HUES48 (cell line): ENCODE data around the gene TMCO6.
"Not testable (repeated sequence)": the region's sequence is repeated elsewhere in the genome, so short reads cannot be mapped to it uniquely, and the experiment has no call there.

Experiments
- H3K27ac ChIP-seq: one replicate; pipeline ENCODE4 v1.7.0; 2013; ENCODE audit warnings: low read depth, low read length, inconsistent platforms
- H3K27me3 ChIP-seq: 2 replicates; pipeline ENCODE4 v1.6.1; 2013; ENCODE audit warnings: mild to moderate bottlenecking, low read length; ENCODE audit not compliant: control insufficient read depth, insufficient read depth
- H3K36me3 ChIP-seq: 2 replicates; pipeline ENCODE4 v1.6.1; 2013; ENCODE audit warnings: low read length; ENCODE audit not compliant: control insufficient read depth, insufficient read depth
- H3K4me1 ChIP-seq: 2 replicates; pipeline ENCODE4 v1.6.1; 2013; ENCODE audit warnings: mild to moderate bottlenecking, low read length; ENCODE audit not compliant: control insufficient read depth, insufficient read depth
- H3K4me3 ChIP-seq: 2 replicates; pipeline ENCODE4 v1.5.1; 2013; ENCODE audit warnings: mild to moderate bottlenecking, low read depth, low read length
- H3K9ac ChIP-seq: 2 replicates; pipeline ENCODE4 v1.6.1; 2013; ENCODE audit warnings: mild to moderate bottlenecking, low read depth, low read length, moderate library complexity
- H3K9me3 ChIP-seq: 2 replicates; pipeline ENCODE4 v1.6.1; 2013; ENCODE audit warnings: low read length; ENCODE audit not compliant: control insufficient read depth, insufficient read depth

TMCO6 gene

DNA sequence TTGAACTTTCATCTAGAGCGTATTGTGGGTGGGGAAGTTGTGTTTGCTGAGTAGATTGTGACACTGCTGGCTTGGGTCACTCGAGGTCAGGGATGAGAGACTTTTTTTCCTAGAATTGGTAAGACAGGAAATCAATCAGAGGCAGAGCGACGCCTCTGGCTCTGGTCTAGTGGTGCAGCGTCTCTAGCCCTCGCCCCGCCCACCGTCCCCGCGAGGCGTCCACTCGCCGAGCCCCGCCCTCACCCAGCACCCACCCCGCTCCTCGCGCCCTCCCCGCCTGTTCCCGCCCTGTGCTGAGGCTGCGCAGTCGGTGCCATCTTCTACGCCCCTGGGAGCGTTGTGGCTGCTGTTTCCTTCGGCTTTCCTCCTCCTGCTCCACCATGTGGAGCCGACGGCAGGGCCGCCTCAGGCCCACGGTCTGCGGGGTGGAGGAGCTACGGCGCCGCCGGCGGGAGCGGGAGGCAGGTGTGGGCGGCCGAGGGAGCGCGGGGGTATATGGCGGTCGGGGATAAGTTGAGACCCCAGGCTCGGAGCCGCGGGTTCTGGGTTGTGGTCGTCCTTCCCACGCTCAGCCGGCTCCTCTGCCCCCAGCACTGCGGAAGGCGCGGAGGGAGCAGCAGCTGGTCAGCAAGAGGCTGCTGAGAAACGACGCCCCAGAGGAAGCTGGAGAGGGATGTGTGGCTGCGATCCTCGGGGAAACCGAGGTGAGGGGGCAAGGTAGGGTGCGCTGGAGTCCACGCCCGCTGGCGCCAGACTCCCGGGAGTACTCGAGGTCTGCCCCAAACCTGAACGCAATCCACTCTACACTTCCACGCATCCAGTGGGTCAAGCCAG lies at the start of gene TMCO6:
TMCO6 (plus strand) TSS at position 304 of the 834 bp plus-strand sequence; CDS start at position 381, 77 bp downstream.
- H3K36me3 ChIP-seq = peaks cover 34% of the 10 kb centered on the region
- H3K9me3 ChIP-seq = no peaks in the 10 kb centered on the region
- no peaks in the 10 kb centered on the region for H3K27me3 ChIP-seq
- H3K9ac ChIP-seq = peak within 1 kb of the TSS; percentile 71; the same call in 1 of the 2 replicates
- peak within 1 kb of the TSS; percentile 81 for H3K4me3 ChIP-seq
- peak within 1 kb of the TSS; percentile 56 for H3K27ac ChIP-seq
- H3K4me1 ChIP-seq = peaks cover 9% of the 10 kb centered on the region

DNA sequence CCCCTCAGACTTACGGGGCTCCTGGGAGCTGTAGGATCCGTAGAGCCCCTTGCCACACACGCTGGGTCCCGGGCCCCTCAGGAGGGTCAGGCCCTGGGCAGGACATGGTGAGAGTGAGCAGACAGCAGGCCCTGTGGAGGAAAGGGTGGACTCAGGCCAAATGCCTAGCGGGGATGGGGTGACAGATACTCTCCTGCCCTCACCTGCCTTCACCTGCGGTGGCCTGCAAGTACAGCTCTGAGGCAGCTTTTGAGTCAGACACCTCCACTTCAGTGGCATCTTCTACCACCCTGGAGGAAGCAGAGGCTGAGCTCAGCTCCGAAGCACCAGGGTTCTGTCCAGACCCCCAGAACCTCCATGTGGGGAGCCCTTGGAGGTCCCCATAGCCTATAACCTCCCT lies 48.4 kb upstream of the TMCO6 start:
- no peaks in the 10 kb centered on the region for H3K9me3 ChIP-seq
- H3K27ac ChIP-seq = no peak overlapping the region
- no peaks in the 10 kb centered on the region for H3K27me3 ChIP-seq
- no peaks in the 10 kb centered on the region for H3K4me1 ChIP-seq
- H3K36me3 ChIP-seq = no peaks in the 10 kb centered on the region
- no peak overlapping the region for H3K9ac ChIP-seq
- no peak overlapping the region for H3K4me3 ChIP-seq

DNA sequence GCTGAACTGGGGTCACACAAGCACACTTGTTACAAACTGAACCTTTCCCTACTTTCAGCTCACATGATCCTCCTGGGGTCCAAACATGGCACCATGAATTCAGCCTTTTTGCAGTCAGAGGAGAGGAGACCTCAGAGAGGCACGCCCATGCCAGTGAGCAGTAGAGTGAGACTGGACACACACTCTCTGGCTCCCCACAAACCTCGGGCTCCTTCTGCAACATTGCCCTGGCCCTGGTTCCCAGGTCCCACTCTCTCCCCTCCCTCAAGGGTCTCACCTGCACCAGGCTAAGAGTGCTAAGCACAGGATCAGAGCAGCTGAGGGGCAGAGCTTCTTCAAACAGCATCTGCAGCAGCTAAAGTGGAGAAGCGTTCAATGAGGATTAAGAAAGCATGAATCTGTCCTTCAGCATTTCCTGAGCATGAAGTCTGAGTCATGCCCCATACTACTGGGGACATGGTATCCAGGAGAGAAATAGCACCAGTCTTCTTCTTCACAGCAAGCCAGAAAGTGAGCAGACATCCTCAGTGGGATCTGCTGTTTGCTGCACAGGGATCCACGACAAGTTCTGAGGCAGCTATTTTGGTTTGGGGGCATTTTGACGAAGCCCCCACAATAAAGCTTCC lies 47.4 kb upstream of the TMCO6 start:
- no peak overlapping the region for H3K9ac ChIP-seq
- H3K27me3 ChIP-seq = no peaks in the 10 kb centered on the region
- H3K9me3 ChIP-seq = no peaks in the 10 kb centered on the region
- H3K4me1 ChIP-seq = no peaks in the 10 kb centered on the region
- no peaks in the 10 kb centered on the region for H3K36me3 ChIP-seq
- no peak overlapping the region for H3K4me3 ChIP-seq
- H3K27ac ChIP-seq = no peak overlapping the region

DNA sequence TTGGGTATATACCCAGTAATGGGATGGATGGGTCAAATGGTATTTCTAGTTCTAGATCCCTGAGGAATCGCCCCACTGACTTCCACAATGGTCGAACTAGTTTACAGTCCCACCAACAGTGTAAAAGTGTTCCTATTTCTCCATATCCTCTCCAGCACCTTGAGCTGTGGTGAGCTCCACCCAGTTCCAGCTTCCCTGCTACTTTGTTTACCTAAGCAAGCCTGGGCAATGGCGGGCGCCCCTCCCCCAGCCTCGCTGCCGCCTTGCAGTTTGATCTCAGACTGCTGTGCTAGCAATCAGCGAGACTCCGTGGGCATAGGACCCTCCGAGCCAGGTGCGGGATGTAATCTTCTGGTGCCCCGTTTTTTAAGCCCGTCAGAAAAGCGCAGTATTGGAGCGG lies 46.2 kb upstream of the TMCO6 start:
- not testable (repeated sequence) for H3K36me3 ChIP-seq, H3K4me1 ChIP-seq, H3K27ac ChIP-seq, H3K9me3 ChIP-seq, H3K27me3 ChIP-seq
- H3K4me3 ChIP-seq = peak overlapping the region; percentile 44
- H3K9ac ChIP-seq = 0 out of 2 replicates have a peak overlapping the region, but pooled peaks have one; percentile 40

DNA sequence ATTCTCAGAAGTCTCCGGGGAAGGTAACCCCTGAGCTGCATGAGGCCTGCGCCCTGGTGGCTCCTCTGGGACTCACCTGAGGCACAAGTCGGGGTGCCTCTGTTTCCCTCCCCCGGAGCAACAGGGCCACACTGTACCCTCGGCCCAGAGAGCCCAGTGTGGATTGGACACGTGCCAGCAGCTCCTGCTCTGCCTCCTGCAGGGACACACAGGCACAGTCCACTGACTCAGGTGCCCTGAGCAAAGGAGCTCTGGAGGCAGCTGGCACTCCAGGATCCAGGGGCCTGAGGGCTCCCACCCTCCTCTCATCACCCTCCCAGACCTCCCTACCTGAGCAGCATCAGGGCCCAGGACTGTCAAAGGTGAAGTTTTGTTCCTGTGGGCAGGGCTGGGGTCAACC lies 45.1 kb upstream of the TMCO6 start:
- no peak overlapping the region for H3K27ac ChIP-seq
- H3K27me3 ChIP-seq = no peaks in the 10 kb centered on the region
- H3K9me3 ChIP-seq = no peaks in the 10 kb centered on the region
- H3K4me1 ChIP-seq = no peaks in the 10 kb centered on the region
- H3K36me3 ChIP-seq = no peaks in the 10 kb centered on the region
- no peak overlapping the region for H3K4me3 ChIP-seq
- H3K9ac ChIP-seq = no peak overlapping the region

DNA sequence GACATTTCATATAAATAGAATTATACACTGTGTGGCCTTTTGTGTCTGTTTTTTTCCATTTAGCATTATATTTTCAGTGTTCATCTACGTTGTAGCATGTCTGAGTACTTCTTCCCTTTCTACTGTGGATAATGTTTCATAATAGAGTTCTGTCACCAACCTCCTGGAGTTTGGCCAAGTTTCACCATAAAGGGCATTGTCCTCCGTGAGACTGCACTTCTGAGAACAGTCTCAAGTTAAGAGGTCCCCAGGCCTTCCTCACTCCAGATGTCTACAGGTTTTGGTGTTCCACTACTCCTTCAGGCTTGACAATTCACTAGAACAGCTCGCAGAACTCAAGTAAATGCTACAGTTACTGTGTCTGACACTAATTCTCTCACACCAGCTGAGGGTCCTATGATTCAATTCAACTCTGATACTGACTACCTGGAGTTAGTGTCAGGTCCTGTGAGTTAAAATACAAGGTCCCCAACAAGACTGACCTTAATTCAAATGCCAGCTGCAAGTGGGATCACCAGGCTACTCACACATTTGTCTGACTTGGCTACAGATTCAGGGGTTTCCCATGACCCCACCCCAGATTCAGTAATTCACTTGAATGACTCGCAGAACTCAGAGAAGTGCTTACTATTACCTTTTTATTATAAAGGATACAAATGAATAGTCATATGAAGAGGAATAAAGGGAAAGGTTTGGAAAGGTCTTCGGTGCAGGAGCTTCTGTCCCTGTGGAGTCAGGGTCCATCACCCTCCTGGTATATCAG lies 43.5 kb upstream of the TMCO6 start:
- Histone ChIP-seq H3K9ac (no peak overlapping the region), H3K9me3 (no peaks in the 10 kb centered on the region), H3K27ac (no peak overlapping the region), H3K27me3 (no peaks in the 10 kb centered on the region), H3K36me3 (no peaks in the 10 kb centered on the region), H3K4me3 (no peak overlapping the region), H3K4me1 (no peaks in the 10 kb centered on the region)

DNA sequence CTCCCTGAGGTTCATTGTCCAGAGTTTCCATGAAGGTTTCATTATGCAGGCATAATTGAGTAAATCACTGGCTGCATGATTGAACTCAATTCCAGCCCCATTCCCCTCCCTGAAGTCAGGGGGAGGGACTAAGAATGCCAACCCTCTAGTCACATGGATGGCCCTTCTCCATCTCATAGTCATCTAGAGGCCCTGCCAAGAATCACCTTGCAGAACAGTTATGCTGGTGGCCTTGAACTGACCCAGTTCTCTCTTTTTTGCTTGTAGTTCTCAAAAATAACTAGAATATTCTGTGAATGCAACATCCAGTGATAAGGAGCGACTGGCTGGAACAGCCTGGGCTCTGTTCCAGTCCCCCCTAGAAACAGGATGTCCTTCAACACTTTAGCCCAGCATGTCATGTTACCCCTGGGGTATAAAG lies 42.9 kb upstream of the TMCO6 start:
- Histone ChIP-seq H3K27me3 (no peaks in the 10 kb centered on the region), H3K9ac (no peak overlapping the region), H3K4me1 (no peaks in the 10 kb centered on the region), H3K9me3 (no peaks in the 10 kb centered on the region), H3K27ac (no peak overlapping the region), H3K36me3 (no peaks in the 10 kb centered on the region), H3K4me3 (no peak overlapping the region)

DNA sequence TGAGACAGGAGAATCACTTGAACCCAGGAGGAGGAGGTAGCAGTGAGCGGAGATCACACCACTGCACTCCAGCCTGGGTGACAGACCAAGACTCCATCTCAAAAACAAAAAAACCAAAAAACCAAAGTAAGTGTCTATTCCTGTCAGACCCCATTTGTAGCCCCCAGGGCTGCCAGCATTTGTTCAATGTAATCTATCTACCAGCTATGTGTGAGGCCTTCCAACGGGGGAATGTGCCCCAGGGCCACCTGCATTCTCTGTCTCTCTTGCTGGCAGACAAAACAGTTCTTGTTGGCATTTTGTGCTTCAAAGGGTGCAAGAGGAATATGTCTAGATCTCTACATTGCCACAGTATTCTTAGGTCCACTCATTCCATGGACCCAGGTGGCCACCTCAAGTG lies 40.4 kb upstream of the TMCO6 start:
- Histone ChIP-seq H3K9me3 (no peaks in the 10 kb centered on the region), H3K4me1 (no peaks in the 10 kb centered on the region), H3K36me3 (no peaks in the 10 kb centered on the region), H3K27me3 (no peaks in the 10 kb centered on the region), H3K27ac (no peak overlapping the region), H3K4me3 (no peak overlapping the region), H3K9ac (no peak overlapping the region)

DNA sequence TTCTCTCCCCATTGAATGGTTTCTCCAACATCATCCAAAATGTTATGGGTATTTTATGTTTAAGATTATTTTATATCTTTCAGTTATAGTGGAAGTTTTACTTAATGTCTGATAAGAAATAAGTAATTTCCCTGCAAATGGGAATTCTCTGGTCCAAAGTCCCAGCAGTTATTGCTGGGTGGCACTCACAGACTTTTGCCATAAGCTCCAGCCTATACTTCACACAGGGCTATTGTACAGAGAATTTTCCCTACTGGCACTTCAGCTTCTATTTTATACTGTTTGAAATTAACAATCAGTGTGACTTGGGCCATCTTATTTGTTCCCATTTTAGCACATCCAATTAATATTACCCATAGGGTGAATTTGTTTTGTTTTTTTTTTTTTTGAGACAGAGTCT lies 39.2 kb upstream of the TMCO6 start:
- H3K36me3 ChIP-seq = no peaks in the 10 kb centered on the region
- no peaks in the 10 kb centered on the region for H3K4me1 ChIP-seq
- no peak overlapping the region for H3K27ac ChIP-seq
- no peak overlapping the region for H3K4me3 ChIP-seq
- H3K9ac ChIP-seq = no peak overlapping the region
- H3K9me3 ChIP-seq = no peaks in the 10 kb centered on the region
- no peaks in the 10 kb centered on the region for H3K27me3 ChIP-seq

DNA sequence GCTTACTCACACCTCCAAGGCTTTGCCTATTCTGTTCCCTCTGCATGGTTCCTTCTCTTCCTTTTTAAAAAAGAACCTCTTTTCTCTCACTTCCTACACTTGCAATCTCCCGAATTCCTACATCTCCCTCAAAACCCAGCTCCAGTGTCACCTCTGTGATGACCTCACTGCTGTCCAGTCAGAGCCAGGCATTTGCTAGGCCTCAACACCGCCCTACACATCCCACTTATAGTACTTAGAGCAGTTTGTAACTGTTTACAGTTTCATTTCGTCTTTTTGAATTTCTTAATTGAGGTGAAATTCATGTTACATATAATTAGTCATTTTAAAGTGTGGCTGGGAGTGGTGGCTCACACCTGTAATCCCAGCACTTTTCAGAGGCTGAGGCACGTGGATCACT lies 37.1 kb upstream of the TMCO6 start:
- Histone ChIP-seq H3K4me3 (no peak overlapping the region), H3K9me3 (no peaks in the 10 kb centered on the region)

DNA sequence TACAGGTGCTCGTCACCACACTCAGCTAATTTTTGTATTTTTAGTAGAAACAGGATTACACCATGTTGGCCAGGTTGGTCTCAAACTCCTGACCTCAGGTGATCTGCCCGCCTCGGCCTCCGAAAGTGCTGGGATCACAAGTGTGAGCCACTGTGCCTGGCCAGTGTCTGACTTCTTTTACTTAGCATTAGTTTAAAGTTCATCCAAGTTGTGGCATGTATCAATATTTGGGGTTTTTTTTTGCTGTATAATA lies 35.9 kb upstream of the TMCO6 start:
- not testable (repeated sequence) for H3K36me3 ChIP-seq, H3K4me3 ChIP-seq, H3K27ac ChIP-seq, H3K4me1 ChIP-seq, H3K9ac ChIP-seq, H3K9me3 ChIP-seq, H3K27me3 ChIP-seq

More for the DNA sequence above, 37.1 kb upstream of the TMCO6 start:
- H3K36me3 ChIP-seq = no peaks in the 10 kb centered on the region
- no peak overlapping the region for H3K9ac ChIP-seq
- H3K4me1 ChIP-seq = no peaks in the 10 kb centered on the region
- H3K27me3 ChIP-seq = no peaks in the 10 kb centered on the region
- no peak overlapping the region for H3K27ac ChIP-seq
